SK-N-MC (cell line): ENCODE measurements around the gene AFF3.
"Not testable (repeated sequence)": the region's sequence is repeated elsewhere in the genome, so short reads cannot be mapped to it uniquely, and the experiment has no call there.

Source experiments
- DNase-seq: peaks from one replicate; pipeline ENCODE4 v3.0.0-alpha.2; 2011; ENCODE audit warnings: low read depth, low spot score
- H3K27ac ChIP-seq: fragments of 200-600 bp; sonication (generic); 2 replicates; pipeline ENCODE4 v1.5.1; 2016; ENCODE audit warnings: mixed run types
- H3K36me3 ChIP-seq: fragments of 200-600 bp; sonication (generic); 2 replicates; pipeline ENCODE4 v1.6.1; 2017; ENCODE audit warnings: antibody characterized with exemption, low read length, mixed read lengths; ENCODE audit not compliant: insufficient read depth
- H3K4me3 ChIP-seq: fragments of 200-600 bp; sonication (generic); 2 replicates; pipeline ENCODE4 v1.5.1; 2016
- H3K9ac ChIP-seq: fragments of 200-600 bp; sonication (generic); 2 replicates; pipeline ENCODE4 v1.8.0; 2017; ENCODE audit warnings: mixed run types, mixed read lengths; ENCODE audit not compliant: insufficient read length
- H3K9me3 ChIP-seq: fragments of 200-600 bp; sonication (generic); 2 replicates; pipeline ENCODE4 v1.6.1; 2017; ENCODE audit warnings: low read depth, mild to moderate bottlenecking, antibody characterized with exemption, low read length, moderate library complexity, mixed read lengths
- EZH2 ChIP-seq: fragments of 200-600 bp; sonication (generic); IDR thresholded peaks from one replicate; pipeline ENCODE4 v1.6.1; 2017; ENCODE audit warnings: antibody characterized with exemption
- FOXP2 ChIP-seq: optimal IDR thresholded peaks from 2 replicates; pipeline ENCODE3; 2011; ENCODE audit warnings: mild to moderate bottlenecking, moderate library complexity; ENCODE audit not compliant: insufficient read depth; ENCODE audit errors: extremely low read length, control extremely low read depth
- POLR2AphosphoS5 ChIP-seq: IDR thresholded peaks from 2 replicates; pipeline ENCODE4 v1.6.1; 2012; ENCODE audit warnings: mild to moderate bottlenecking, low read depth, low read length, borderline replicate concordance

The AFF3 gene

DNA sequence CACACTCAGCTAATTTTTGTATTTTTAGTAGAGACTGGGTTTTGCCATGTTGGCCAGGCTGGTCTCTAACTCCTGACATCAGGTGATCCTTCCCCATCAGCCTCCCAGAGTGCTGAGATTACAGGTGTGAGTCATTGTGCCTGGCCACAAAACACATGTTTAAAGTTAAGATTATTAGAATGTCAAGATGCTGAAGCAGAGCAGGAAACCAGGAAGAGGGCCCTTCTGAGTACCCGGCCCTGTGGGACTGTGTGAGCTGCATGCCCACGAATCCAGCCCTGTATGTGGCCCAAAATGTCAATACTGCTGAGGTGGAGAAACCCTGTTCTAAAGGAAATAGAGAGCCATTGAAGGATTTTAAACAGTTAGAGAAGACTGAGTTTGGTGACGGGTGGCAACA, 621.6 kb downstream of the AFF3 start:
- TF ChIP-seq EZH2 (no peak), FOXP2 (no peak), POLR2AphosphoS5 (no peak)
- no peaks in the 10 kb centered on the region for H3K36me3 ChIP-seq
- H3K4me3 ChIP-seq: no peak overlapping the region

GRCh38 chr2:99520195-99520594, 622.2 kb downstream of the AFF3 start:
- TF ChIP-seq POLR2AphosphoS5 (no peak), FOXP2 (no peak), EZH2 (no peak)
- DNase-seq: no peak

More for the DNA sequence above, 621.6 kb downstream of the AFF3 start:
- no peak for DNase-seq
- no peak overlapping the region for H3K27ac ChIP-seq
- H3K9me3 ChIP-seq: no peaks in the 10 kb centered on the region
- no peak overlapping the region for H3K9ac ChIP-seq

DNA sequence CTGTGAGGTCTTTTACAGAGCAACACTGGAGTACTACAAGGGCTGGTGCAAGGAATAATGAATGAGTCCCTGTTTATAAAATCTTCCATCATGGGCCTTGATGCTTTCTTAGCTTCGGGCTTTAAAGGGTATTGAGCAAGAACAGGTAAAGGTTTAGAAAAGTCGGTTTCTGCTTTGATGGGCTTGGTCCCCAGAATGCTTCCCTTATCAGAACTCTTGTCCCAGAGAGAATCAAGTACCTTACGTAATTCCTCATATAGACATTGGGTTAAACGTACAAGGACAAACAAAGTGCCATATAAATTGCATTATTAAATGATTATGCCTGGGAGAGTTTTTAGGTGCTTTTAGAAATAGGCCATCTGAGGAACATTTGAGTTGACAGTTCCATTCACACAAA, 628.0 kb downstream of the AFF3 start:
- DNase-seq: no peak
- no peak overlapping the region for H3K27ac ChIP-seq
- TF ChIP-seq FOXP2 (no peak), POLR2AphosphoS5 (no peak), EZH2 (no peak)

More at GRCh38 chr2:99520195-99520594, 622.2 kb downstream of the AFF3 start:
- no peaks in the 10 kb centered on the region for H3K9me3 ChIP-seq
- no peak overlapping the region for H3K9ac ChIP-seq
- no peaks in the 10 kb centered on the region for H3K36me3 ChIP-seq
- no peak overlapping the region for H3K4me3 ChIP-seq
- H3K27ac ChIP-seq: no peak overlapping the region

DNA sequence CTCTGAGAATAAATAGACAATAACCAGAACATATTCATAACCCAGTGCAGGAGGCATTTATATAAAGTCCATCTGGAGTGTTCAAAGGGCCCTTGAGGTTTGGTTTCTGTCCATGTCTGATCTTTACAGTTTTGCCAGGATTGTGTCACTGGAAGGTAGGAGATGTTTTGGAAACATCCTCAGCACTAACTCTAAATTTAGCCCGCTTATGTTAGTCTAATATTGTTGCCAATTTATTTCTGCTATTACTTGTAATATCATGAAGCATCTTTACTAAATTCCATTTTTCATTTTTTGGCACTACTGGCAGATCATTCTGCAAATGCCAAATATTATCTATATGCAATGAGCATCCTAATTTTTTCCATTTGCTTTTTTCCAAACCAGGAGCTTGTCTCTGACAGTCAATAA, 630.2 kb downstream of the AFF3 start:
- no peak overlapping the region for H3K27ac ChIP-seq
- no peak overlapping the region for H3K4me3 ChIP-seq
- DNase-seq: no peak
- H3K36me3 ChIP-seq: no peaks in the 10 kb centered on the region
- no peaks in the 10 kb centered on the region for H3K9me3 ChIP-seq
- no peak for TF ChIP-seq FOXP2
- TF ChIP-seq EZH2: no peak
- TF ChIP-seq POLR2AphosphoS5: no peak
- no peak overlapping the region for H3K9ac ChIP-seq

More for the DNA sequence above, 628.0 kb downstream of the AFF3 start:
- Histone ChIP-seq H3K9me3 (no peaks in the 10 kb centered on the region), H3K9ac (no peak overlapping the region), H3K4me3 (no peak overlapping the region), H3K36me3 (no peaks in the 10 kb centered on the region)

DNA sequence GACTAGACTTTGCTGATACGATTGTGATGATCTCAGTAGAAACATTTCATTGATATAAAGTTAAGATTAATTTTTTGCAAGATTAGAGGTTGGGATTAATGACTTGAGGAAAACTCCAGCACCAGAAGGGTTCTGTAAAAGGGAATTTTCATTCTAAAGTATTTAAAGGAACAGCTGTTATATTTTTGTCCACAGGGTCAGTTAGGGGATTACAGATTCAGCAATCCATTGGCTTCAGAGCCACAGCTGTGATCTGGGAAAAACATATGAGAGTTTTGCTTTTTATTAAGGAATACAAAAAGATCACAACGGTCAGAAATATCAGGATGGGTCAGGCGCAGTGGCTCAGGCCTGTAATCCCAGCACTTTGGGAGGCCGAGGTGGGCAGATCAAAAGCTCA, 633.0 kb downstream of the AFF3 start:
- TF ChIP-seq EZH2: no peak
- no peak for TF ChIP-seq FOXP2
- no peak for TF ChIP-seq POLR2AphosphoS5
- Histone ChIP-seq H3K36me3 (no peaks in the 10 kb centered on the region), H3K9ac (no peak overlapping the region), H3K4me3 (no peak overlapping the region), H3K27ac (no peak overlapping the region), H3K9me3 (no peaks in the 10 kb centered on the region)
- no peak for DNase-seq

DNA sequence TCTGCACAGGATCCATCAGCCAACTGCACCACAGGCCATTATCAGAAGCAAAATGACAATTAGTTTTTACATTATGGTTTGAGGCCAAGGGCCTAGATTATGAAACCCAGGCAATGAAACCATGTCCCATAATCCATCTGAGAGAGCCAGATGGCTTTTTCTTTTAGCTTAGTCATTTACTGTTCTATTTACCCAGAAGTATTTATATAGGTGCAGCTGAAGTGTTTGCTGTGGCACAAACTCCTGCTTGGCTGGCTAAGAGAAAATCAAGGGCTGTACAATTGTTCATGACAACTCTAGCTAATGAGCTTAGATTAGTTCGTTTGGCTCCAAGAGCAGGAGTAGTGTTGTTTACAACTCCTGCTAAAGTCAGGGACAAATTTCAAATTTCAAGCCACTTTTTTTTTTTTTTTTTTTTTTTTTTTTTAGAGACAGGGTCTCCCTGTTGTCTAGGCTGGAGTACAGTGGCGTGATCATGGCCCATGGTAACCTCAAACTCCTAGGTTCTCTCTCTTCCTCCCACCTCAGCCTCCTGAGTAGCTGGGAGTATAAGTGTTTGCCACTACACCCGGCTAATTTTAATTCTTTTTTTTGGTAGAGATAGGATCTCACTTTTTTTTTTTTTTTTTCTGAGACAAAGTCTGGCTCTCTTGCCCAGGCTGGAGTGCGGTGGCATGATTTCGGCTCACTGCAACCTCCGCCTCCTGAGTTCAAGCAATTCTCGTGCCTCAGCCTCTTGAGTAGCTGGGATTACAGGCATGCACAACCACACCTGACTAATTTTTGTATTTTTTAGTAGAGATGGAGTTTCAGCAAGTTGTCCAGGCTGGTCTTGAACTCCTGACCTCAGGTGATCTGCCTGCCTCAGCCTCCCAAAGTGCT, 634.2 kb downstream of the AFF3 start:
- DNase-seq: no peak

GRCh38 chr2:99504844-99505584, 637.4 kb downstream of the AFF3 start:
- Histone ChIP-seq H3K9ac (no peak overlapping the region), H3K27ac (no peak overlapping the region), H3K9me3 (no peaks in the 10 kb centered on the region), H3K36me3 (no peaks in the 10 kb centered on the region), H3K4me3 (no peak overlapping the region)
- no peak for DNase-seq
- no peak for TF ChIP-seq EZH2
- TF ChIP-seq POLR2AphosphoS5: no peak
- TF ChIP-seq FOXP2: no peak

More for the DNA sequence above, 634.2 kb downstream of the AFF3 start:
- Histone ChIP-seq H3K27ac (no peak overlapping the region), H3K9me3 (no peaks in the 10 kb centered on the region), H3K9ac (no peak overlapping the region), H3K36me3 (no peaks in the 10 kb centered on the region), H3K4me3 (no peak overlapping the region)
- TF ChIP-seq EZH2 (no peak), POLR2AphosphoS5 (no peak), FOXP2 (no peak)

GRCh38 chr2:99503662-99504416, 638.6 kb downstream of the AFF3 start:
- not testable (repeated sequence) for DNase-seq, H3K36me3 ChIP-seq, H3K27ac ChIP-seq, H3K4me3 ChIP-seq, H3K9ac ChIP-seq, H3K9me3 ChIP-seq
